CD4-positive, alpha-beta T cell treated with Interleukin-4 for 1 hour (primary cell): ENCODE results near the gene CMTM6.
"Not testable (repeated sequence)": the region's sequence is repeated elsewhere in the genome, so short reads cannot be mapped to it uniquely, and the experiment has no call there.

ENCODE experiments used
- DNase-seq, 2 donors: peaks; one replicate each; pipeline ENCODE4 v3.0.0-alpha.2; 2020 to 2022

The CMTM6 gene

GRCh38 chr3:32502118-32502945, at the start of gene CMTM6:
CMTM6 (minus strand) TSS chr3:32502852; CDS start chr3:32502745, 107 bp downstream.
- DNase-seq: peak; percentile 81 to 83

- no peak for DNase-seq
Measured at GRCh38 chr3:32552013-32552412, 49.4 kb upstream of the CMTM6 start.

GRCh38 chr3:32551496-32551895, 48.8 kb upstream of the CMTM6 start:
- no peak for DNase-seq

GRCh38 chr3:32551087-32551486, 48.4 kb upstream of the CMTM6 start:
- DNase-seq: no peak

GRCh38 chr3:32545305-32545704, 42.7 kb upstream of the CMTM6 start:
- DNase-seq: no peak

GRCh38 chr3:32544894-32545293, 42.2 kb upstream of the CMTM6 start:
- no peak for DNase-seq

GRCh38 chr3:32542807-32543206, 40.2 kb upstream of the CMTM6 start:
- no peak for DNase-seq

- DNase-seq: no peak
Measured at GRCh38 chr3:32540899-32541298, 38.2 kb upstream of the CMTM6 start.

- no peak for DNase-seq
Measured at GRCh38 chr3:32532434-32532833, 29.8 kb upstream of the CMTM6 start.

- no peak for DNase-seq
Measured at GRCh38 chr3:32531010-32531647, 28.5 kb upstream of the CMTM6 start.

- DNase-seq: no peak
Measured at GRCh38 chr3:32525720-32526119, 23.1 kb upstream of the CMTM6 start.

GRCh38 chr3:32522682-32523081, 20.0 kb upstream of the CMTM6 start:
- DNase-seq: no peak

- not testable (repeated sequence) for DNase-seq
Measured at GRCh38 chr3:32518921-32519320, 16.3 kb upstream of the CMTM6 start.

- DNase-seq: peak in 1 of 2 donors; percentile 32
Measured at GRCh38 chr3:32516751-32517150, 14.1 kb upstream of the CMTM6 start.

- DNase-seq: no peak
Measured at GRCh38 chr3:32511005-32511404, 8.4 kb upstream of the CMTM6 start.

- peak; percentile 73 to 77 for DNase-seq
Measured at GRCh38 chr3:32510075-32510724, 7.5 kb upstream of the CMTM6 start.

GRCh38 chr3:32508711-32509110, 6.1 kb upstream of the CMTM6 start:
- no peak for DNase-seq

- DNase-seq: no peak
Measured at GRCh38 chr3:32506466-32506865, 3.8 kb upstream of the CMTM6 start.

- no peak for DNase-seq
Measured at GRCh38 chr3:32502946-32503286, 264 bp upstream of the CMTM6 start.

GRCh38 chr3:32501783-32502117, 902 bp downstream of the CMTM6 start:
- no peak for DNase-seq

- peak in 1 of 2 donors; percentile 73 for DNase-seq
Measured at GRCh38 chr3:32500880-32501782, 1.5 kb downstream of the CMTM6 start.

GRCh38 chr3:32500231-32500630, 2.4 kb downstream of the CMTM6 start:
- DNase-seq: no peak

GRCh38 chr3:32499585-32499984, 3.1 kb downstream of the CMTM6 start:
- no peak for DNase-seq
